HepG2 (cell line): ENCODE results near the gene MCF2L.

Experiments used
- ATF4 ChIP-seq, 2 experiments: fragments of 450-650 bp in 1 of 2; sonication (generic) in 1 of 2; formaldehyde crosslinking; IDR thresholded peaks; 2 replicates each; pipeline versions ENCODE4 v1.5.0 to v1.8.0; 2020 to 2022; ENCODE audit warnings: mild to moderate bottlenecking in 1 of 2, missing genetic modification reagents in 1 of 2
- CTCF ChIP-seq: sonication (generic); formaldehyde crosslinking; IDR thresholded peaks from 2 replicates; pipeline ENCODE4 v1.5.0; 2020; ENCODE audit warnings: mild to moderate bottlenecking, missing genetic modification reagents, moderate library complexity
- EED ChIP-seq: sonication (generic); formaldehyde crosslinking; IDR thresholded peaks from 2 replicates; pipeline ENCODE4 v1.5.0; 2020; ENCODE audit warnings: mild to moderate bottlenecking, missing genetic modification reagents
- TP53 ChIP-seq: sonication (generic); formaldehyde crosslinking; conservative IDR thresholded peaks from 2 replicates; pipeline ENCODE4 v1.4.0; 2020; ENCODE audit warnings: missing genetic modification reagents
- ZNF275 ChIP-seq: sonication (generic); formaldehyde crosslinking; IDR thresholded peaks from 2 replicates; pipeline ENCODE4 v1.8.0; 2022; ENCODE audit warnings: missing genetic modification reagents, mild to moderate bottlenecking, inconsistent platforms, borderline replicate concordance

GRCh38 chr13:112990783-112991182 is 21.8 kb downstream of the MCF2L start:
- TF ChIP-seq ZNF275 (CRISPR knock-in tag), result no peak
- no peak for TF ChIP-seq CTCF (CRISPR knock-in tag)
- TF ChIP-seq TP53 (CRISPR knock-in tag), result no peak
- TF ChIP-seq EED (CRISPR knock-in tag), result no peak
- TF ChIP-seq ATF4 (CRISPR knock-in tag; IDR thresholded peaks at IDR 0.05), result no peak
